Measurements from ENCODE around the gene SCRN2.

Gene SCRN2

GRCh38 chr17:47804461-47804860 lies 36.6 kb downstream of the SCRN2 start:
- Histone ChIP-seq H3K4me1 (ENCODE audit: insufficient read depth, poor library complexity, severe bottlenecking) (no peaks in the 10 kb centered on the region), H3K4me3 (ENCODE audit: severe bottlenecking) (no peak overlapping the region), H3K36me3 (ENCODE audit: low read depth) (peaks cover 6% of the 10 kb centered on the region; the same call in 1 of the 2 replicates), H3K27me3 (ENCODE audit: insufficient read depth, poor library complexity, severe bottlenecking) (no peaks in the 10 kb centered on the region), H3K9me3 (ENCODE audit: severe bottlenecking) (no peaks in the 10 kb centered on the region), H3K27ac (ENCODE audit: poor library complexity, severe bottlenecking) (no peak overlapping the region)
- no peak for DNase-seq (ENCODE audit: low spot score)
- no peak for TF ChIP-seq CTCF (IDR thresholded peaks at IDR 0.05; ENCODE audit: poor library complexity, severe bottlenecking)
- no peak for ATAC-seq (ENCODE audit: low read depth)

GRCh38 chr17:47803751-47804150 lies 37.3 kb downstream of the SCRN2 start:
- TF ChIP-seq CTCF (IDR thresholded peaks at IDR 0.05; ENCODE audit: poor library complexity, severe bottlenecking): no peak
- Histone ChIP-seq H3K4me1 (ENCODE audit: insufficient read depth, poor library complexity, severe bottlenecking) (no peaks in the 10 kb centered on the region), H3K27ac (ENCODE audit: poor library complexity, severe bottlenecking) (no peak overlapping the region), H3K27me3 (ENCODE audit: insufficient read depth, poor library complexity, severe bottlenecking) (no peaks in the 10 kb centered on the region), H3K9me3 (ENCODE audit: severe bottlenecking) (no peaks in the 10 kb centered on the region), H3K4me3 (ENCODE audit: severe bottlenecking) (no peak overlapping the region), H3K36me3 (ENCODE audit: low read depth) (no peaks in the 10 kb centered on the region)
- no peak for DNase-seq (ENCODE audit: low spot score)
- ATAC-seq (ENCODE audit: low read depth): no peak

- Histone ChIP-seq H3K4me3 (ENCODE audit: severe bottlenecking) (no peak overlapping the region), H3K36me3 (ENCODE audit: low read depth) (no peaks in the 10 kb centered on the region), H3K27ac (ENCODE audit: poor library complexity, severe bottlenecking) (no peak overlapping the region), H3K4me1 (ENCODE audit: insufficient read depth, poor library complexity, severe bottlenecking) (no peaks in the 10 kb centered on the region), H3K9me3 (ENCODE audit: severe bottlenecking) (no peaks in the 10 kb centered on the region), H3K27me3 (ENCODE audit: insufficient read depth, poor library complexity, severe bottlenecking) (no peaks in the 10 kb centered on the region)
- no peak for TF ChIP-seq CTCF (IDR thresholded peaks at IDR 0.05; ENCODE audit: poor library complexity, severe bottlenecking)
- no peak for ATAC-seq (ENCODE audit: low read depth)
- DNase-seq (ENCODE audit: low spot score): no peak
Observed at GRCh38 chr17:47803201-47803600, 37.9 kb downstream of the SCRN2 start.

GRCh38 chr17:47802341-47803022 lies 38.6 kb downstream of the SCRN2 start:
- Histone ChIP-seq H3K27me3 (ENCODE audit: insufficient read depth, poor library complexity, severe bottlenecking) (no peaks in the 10 kb centered on the region), H3K36me3 (ENCODE audit: low read depth) (no peaks in the 10 kb centered on the region), H3K4me1 (ENCODE audit: insufficient read depth, poor library complexity, severe bottlenecking) (no peaks in the 10 kb centered on the region), H3K9me3 (ENCODE audit: severe bottlenecking) (no peaks in the 10 kb centered on the region), H3K27ac (ENCODE audit: poor library complexity, severe bottlenecking) (no peak overlapping the region), H3K4me3 (ENCODE audit: severe bottlenecking) (no peak overlapping the region)
- peak; percentile 24 for DNase-seq (ENCODE audit: low spot score)
- ATAC-seq (ENCODE audit: low read depth): peak; percentile 92
- peak; percentile 80 for TF ChIP-seq CTCF (IDR thresholded peaks at IDR 0.05; ENCODE audit: poor library complexity, severe bottlenecking)

GRCh38 chr17:47801906-47802305 lies 39.2 kb downstream of the SCRN2 start:
- H3K4me3 ChIP-seq (ENCODE audit: severe bottlenecking): no peak overlapping the region
- no peaks in the 10 kb centered on the region for H3K9me3 ChIP-seq (ENCODE audit: severe bottlenecking)
- H3K27me3 ChIP-seq (ENCODE audit: insufficient read depth, poor library complexity, severe bottlenecking): no peaks in the 10 kb centered on the region
- DNase-seq (ENCODE audit: low spot score) (no peak), ATAC-seq (ENCODE audit: low read depth) (no peak)
- H3K4me1 ChIP-seq (ENCODE audit: insufficient read depth, poor library complexity, severe bottlenecking): no peaks in the 10 kb centered on the region
- TF ChIP-seq CTCF (IDR thresholded peaks at IDR 0.05; ENCODE audit: poor library complexity, severe bottlenecking): no peak
- H3K36me3 ChIP-seq (ENCODE audit: low read depth): no peaks in the 10 kb centered on the region
- no peak overlapping the region for H3K27ac ChIP-seq (ENCODE audit: poor library complexity, severe bottlenecking)
